ENCODE measurements around the gene SPI1. TPM values are rescaled to one million over a fixed set of nuclear protein-coding genes. Genes with fewer than 3 reads are reported as not detected.

SPI1 gene
- total RNA-seq, 1 donor from 2014 or later = 15.5 TPM

DNA sequence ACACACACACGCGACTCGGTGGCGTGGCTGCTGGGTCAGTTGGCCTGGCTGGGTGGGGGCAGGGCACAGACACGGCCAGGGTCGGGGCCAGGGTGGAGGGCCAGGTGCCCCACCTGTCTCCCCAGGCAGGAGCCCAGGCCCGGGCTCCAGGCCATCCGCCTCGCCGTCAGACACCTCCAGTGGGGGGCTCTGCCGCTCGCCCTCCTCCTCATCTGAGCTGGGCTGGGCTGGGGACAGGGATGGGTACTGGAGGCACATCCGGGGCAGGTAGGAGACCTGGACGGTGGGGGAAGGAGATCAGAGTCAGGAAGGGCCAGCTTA is 19.7 kb downstream of the SPI1 start:
- Histone ChIP-seq H3K9me3 (no peaks in the 10 kb centered on the region), H3K4me3 (no peak overlapping the region), H3K36me3 (no peaks in the 10 kb centered on the region), H3K27me3 (no peaks in the 10 kb centered on the region), H3K27ac (no peak overlapping the region), H3K4me1 (peaks cover 13% of the 10 kb centered on the region)
- intact Hi-C loops (cut with DNase I) = loop anchor here (10.0 kb wide), 2 partner anchors 74 to 464 kb away; no protein-coding TSS in a partner anchor
- no peak for DNase-seq (ENCODE audit: extremely low spot score in 2 of 2)
- TF ChIP-seq, protein P1, sequence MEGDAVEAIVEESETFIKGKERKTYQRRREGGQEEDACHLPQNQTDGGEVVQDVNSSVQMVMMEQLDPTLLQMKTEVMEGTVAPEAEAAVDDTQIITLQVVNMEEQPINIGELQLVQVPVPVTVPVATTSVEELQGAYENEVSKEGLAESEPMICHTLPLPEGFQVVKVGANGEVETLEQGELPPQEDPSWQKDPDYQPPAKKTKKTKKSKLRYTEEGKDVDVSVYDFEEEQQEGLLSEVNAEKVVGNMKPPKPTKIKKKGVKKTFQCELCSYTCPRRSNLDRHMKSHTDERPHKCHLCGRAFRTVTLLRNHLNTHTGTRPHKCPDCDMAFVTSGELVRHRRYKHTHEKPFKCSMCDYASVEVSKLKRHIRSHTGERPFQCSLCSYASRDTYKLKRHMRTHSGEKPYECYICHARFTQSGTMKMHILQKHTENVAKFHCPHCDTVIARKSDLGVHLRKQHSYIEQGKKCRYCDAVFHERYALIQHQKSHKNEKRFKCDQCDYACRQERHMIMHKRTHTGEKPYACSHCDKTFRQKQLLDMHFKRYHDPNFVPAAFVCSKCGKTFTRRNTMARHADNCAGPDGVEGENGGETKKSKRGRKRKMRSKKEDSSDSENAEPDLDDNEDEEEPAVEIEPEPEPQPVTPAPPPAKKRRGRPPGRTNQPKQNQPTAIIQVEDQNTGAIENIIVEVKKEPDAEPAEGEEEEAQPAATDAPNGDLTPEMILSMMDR (IDR thresholded peaks at IDR 0.05) = no peak
- TF ChIP-seq POLR2A (IDR thresholded peaks at IDR 0.05) = no peak
- TF ChIP-seq POLR2AphosphoS5 (IDR thresholded peaks at IDR 0.05; ENCODE audit: insufficient read depth in 1 of 2, low read depth in 1 of 2) = no peak

DNA sequence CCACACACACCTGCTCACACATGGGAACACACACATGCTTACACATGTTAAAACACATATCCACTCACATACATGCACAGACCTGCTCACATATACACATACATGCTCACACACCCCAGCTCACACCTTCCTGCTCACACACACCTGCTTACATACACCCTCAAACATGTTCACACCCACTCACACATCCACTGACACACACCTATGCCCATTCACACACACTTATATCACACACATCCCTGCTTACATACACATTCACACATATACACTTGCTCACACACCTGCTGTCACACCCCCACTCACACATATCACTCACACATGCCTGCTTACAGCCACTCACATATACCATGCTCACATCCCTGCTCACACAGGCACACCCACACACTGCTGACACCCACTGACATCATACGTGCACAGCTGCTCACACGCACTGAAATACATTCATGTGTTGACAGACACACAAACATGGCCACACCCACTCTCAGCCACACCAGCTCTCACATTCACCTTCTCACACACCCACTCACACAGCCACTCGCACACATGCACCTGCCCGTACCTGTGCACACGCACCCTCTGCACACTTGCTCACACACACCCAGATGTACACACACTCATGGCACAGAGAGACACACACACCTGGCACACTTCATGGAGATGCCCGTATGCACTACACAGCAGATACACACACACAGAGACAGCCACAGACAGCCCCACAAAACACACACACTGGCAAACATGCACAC is 20.2 kb downstream of the SPI1 start:
- Histone ChIP-seq H3K4me3 (no peak overlapping the region), H3K27me3 (no peaks in the 10 kb centered on the region), H3K9me3 (no peaks in the 10 kb centered on the region), H3K27ac (no peak overlapping the region), H3K36me3 (no peaks in the 10 kb centered on the region), H3K4me1 (peaks cover 13% of the 10 kb centered on the region)
- intact Hi-C loops (cut with DNase I) = loop anchor here (10.0 kb wide), 2 partner anchors 73 to 463 kb away; no protein-coding TSS in a partner anchor
- TF ChIP-seq POLR2A (IDR thresholded peaks at IDR 0.05) (no peak), POLR2AphosphoS5 (IDR thresholded peaks at IDR 0.05; ENCODE audit: insufficient read depth in 1 of 2, low read depth in 1 of 2) (no peak)
- TF ChIP-seq, protein P1 (IDR thresholded peaks at IDR 0.05) = no peak
- no peak for DNase-seq (ENCODE audit: extremely low spot score in 2 of 2)

DNA sequence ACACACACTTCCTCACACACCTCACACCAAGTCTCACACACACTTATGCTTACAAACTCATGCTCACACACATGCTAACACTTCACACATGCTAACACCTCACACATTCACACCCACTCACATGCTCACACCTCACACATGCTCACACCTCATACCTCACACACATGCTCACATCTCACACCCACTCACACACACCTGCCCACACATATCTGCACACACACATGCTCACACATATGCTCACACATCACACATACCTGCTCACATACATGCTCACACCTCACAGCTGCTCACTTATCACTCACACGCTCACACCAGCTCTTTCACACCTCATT is 21.4 kb downstream of the SPI1 start:
- Histone ChIP-seq H3K27ac (no peak overlapping the region), H3K4me1 (peaks cover 13% of the 10 kb centered on the region), H3K4me3 (no peak overlapping the region), H3K36me3 (no peaks in the 10 kb centered on the region), H3K27me3 (no peaks in the 10 kb centered on the region), H3K9me3 (no peaks in the 10 kb centered on the region)
- TF ChIP-seq POLR2AphosphoS5 (IDR thresholded peaks at IDR 0.05; ENCODE audit: insufficient read depth in 1 of 2, low read depth in 1 of 2) (no peak), POLR2A (IDR thresholded peaks at IDR 0.05) (no peak)
- TF ChIP-seq, protein P1 (IDR thresholded peaks at IDR 0.05) = no peak
- intact Hi-C loops (cut with DNase I) = loop anchor here (10.0 kb wide), 2 partner anchors 72 to 462 kb away; no protein-coding TSS in a partner anchor
- no peak for DNase-seq (ENCODE audit: extremely low spot score in 2 of 2)

DNA sequence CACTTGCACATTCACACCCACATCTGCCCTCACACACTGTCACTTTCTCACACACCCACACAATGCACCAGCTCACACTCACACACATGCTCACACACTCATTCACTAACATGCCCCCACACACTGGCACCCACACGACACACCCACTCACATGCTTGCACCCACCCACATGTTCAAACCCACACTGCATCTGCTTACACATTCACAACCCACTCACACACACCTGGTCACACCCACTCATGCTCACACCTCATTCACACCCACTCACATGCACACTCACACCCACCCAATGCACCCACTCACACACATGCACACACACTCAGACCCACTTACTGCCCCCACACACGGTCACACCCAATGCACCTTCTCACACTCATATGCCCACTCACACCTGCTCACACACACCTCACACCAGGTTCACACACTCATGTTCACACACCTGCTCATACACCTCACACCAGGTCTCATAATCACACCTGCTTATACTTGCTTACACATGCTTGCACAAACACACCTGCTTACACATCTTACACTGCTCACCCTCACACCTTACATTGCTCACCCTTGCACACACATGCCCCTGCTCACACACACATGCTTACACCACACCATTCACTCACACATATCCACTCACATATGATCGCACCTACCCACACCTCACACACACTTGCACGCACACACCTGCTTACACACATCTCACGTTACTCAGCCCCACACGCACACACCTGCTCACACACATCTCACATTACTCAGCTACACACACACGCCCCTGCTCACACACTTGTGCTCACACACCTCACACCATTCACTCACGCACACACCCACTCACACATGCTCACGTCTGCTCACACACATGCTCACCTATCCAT is 22.0 kb downstream of the SPI1 start:
- TF ChIP-seq POLR2A (IDR thresholded peaks at IDR 0.05) (no peak), POLR2AphosphoS5 (IDR thresholded peaks at IDR 0.05; ENCODE audit: insufficient read depth in 1 of 2, low read depth in 1 of 2) (no peak)
- TF ChIP-seq, protein P1 (IDR thresholded peaks at IDR 0.05) = no peak
- Histone ChIP-seq H3K4me3 (no peak overlapping the region), H3K9me3 (no peaks in the 10 kb centered on the region), H3K36me3 (no peaks in the 10 kb centered on the region), H3K4me1 (peaks cover 13% of the 10 kb centered on the region), H3K27me3 (no peaks in the 10 kb centered on the region), H3K27ac (no peak overlapping the region)
- DNase-seq (ENCODE audit: extremely low spot score in 2 of 2) = no peak
- intact Hi-C loops (cut with DNase I) = loop anchor here (10.0 kb wide), 2 partner anchors 72 to 462 kb away; no protein-coding TSS in a partner anchor

All from vagina (tissue), 2 donors.